ENCODE results near the gene FBXO4.
A peak's percentile ranks its signal among the peaks of the same experiment; 100 is the strongest.
"Not testable (repeated sequence)": the region's sequence is repeated elsewhere in the genome, so short reads cannot be mapped to it uniquely, and the experiment has no call there.

Gene FBXO4

DNA sequence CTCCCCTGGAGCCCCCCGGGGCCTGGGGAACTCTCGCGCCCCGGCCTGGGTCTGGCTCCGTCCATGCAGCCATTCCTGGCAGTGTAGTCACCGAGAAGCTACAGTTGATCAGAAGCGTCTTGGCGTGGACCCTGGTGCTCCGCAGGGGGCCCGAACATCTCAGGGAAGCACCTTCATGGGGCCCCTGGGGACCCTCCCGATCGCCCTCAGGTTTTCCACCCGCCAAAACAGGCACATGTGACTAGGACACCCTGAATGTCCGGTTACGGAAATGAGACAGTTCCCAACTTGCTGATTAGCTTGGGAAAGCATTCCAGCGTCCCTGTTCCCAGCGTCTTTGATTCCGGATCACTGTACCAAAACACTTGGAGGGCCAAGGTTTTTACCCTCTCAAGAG is 472 bp downstream of the FBXO4 start:
- peak; percentile 55 for DNase-seq

DNA sequence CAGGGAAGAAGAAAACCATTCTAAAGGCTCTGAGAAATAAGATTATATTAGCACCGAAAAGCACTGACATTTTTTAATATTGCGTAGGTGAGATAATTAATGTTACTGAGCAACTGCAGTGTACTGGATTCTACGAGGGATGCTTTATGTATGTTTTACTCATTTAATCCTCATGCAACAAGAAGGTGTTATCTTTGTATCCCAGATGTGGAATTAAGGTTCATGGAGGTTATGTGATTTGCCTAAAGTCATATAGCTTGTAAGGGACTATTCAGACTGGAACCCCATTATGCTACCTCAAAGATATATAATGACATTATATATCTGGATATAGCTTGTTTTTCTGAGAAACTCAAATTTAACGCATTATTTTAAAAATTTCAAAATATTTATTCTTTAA is 2.5 kb downstream of the FBXO4 start:
- no peak for DNase-seq

DNA sequence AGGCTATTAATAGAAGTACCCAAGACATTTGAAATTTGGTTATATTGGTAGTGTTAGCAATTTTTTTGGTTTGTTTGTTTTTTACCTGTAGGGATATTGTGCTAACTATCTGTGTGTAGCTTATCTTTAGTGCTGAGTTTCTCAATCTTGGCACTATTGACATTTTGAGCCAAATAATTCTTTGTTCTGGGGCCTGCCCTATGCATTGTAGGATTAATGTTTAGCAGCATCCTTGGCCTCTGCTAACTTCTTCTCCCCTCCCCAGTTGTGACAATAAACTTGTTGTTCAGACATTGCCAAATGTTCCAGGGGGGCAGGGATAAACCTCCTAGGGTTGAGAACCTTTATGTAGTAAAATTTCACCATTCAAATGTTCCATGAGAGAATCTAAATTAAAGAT is 4.0 kb downstream of the FBXO4 start:
- no peak for DNase-seq

DNA sequence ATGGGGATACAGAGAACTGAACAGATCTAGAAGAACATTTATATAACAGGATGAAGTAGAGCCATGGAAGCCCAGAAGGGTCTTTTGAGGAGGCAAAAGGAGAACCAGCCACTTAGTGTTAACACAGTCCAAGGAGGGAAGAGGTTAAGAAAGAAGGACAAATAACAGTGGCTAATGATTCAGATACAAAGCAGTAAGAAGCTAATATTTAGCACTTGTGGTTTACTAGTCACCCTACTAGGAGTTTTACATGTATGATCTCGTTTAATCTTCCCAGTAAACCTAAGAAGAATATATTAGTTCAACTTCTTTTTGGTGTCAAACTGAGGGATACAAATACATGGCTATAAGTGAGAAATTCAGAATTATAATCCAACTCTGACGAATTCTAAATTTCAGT is 7.7 kb downstream of the FBXO4 start:
- no peak for DNase-seq

DNA sequence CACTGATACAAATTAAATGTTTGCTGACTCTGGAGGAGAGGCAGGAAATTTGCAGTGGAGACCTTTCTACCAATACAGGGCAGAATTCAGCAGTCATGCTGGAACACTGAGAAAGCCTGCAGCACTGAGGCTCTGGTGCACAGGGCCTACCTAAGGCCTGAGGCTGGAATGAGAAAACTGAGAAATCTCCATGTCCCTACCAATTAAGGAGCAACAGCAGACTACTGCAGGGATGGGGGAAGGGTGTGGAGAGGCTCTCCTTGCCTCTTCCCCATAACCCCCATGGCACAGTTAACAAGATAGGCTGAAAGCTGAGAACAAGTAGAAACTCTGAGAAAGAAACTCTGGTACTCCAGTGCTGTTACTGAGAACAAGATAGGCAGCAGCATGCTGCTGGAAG is 10.5 kb downstream of the FBXO4 start:
- DNase-seq, result no peak

DNA sequence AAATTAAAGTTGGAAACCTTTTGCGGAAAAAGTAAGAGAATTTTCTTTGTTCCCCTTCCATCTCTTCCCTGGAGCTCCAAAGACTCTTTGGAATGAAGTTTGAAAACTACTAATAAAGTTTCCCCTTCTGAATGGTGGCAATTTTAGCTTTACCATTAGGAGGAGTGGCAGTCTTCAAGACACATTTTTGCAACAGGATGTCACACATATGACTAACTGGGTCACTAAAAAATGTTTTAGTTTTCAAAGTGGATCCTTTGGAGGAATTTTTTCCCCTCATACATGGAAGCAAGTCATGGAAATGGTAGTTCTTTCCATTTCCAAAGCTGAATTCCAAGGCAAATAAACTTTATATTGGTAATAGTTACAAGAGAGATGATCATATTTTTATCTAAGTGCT is 15.6 kb downstream of the FBXO4 start:
- DNase-seq, result no peak

DNA sequence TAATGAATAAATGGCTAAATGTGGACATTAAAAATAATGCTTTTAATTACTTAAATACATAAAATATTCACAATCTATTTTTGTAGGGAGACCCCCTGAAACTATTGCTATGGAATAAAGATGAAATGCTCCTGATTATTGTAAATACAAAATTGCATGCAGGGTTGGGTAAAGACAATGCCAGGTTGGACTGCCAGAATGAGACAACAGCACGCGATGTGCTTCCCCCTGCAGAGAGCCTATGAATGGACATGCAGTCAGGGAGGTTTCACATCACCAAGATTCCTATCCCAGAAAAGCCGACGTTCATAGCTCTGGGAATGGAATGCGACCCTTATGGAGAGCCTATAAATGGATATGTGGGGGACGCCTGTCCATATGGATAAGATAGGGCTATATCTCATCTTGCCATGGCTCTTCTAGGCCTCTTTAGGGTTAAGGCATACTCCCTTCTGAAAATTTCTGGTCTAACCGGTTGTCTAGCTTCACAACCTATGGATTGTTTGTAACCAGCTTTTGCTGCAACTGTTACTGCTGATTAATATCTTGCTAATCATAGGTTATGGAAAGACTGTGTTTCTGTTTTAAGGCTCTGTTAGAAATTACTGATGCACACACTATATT is 20.4 kb downstream of the FBXO4 start:
- DNase-seq, result not testable (repeated sequence)

DNA sequence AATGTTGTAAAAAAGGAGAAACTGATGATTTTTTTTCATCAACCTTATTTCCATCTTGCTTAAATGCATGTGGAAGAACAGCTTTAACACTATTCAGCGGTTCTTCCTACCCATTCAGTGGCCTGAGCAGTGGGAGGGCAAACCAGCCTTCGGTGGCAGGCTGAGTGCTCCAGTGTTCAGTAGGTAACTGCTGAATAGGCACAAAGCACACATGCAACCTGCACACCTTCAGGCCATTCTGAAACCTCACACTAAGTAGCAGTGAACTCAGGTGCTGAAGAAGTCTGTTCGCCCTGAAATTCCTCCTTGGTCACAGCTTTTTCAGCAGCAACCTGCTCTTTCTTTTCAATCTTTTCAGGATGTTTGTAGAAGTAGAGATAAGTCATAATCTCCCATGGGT is 26.1 kb downstream of the FBXO4 start:
- DNase-seq, result no peak

DNA sequence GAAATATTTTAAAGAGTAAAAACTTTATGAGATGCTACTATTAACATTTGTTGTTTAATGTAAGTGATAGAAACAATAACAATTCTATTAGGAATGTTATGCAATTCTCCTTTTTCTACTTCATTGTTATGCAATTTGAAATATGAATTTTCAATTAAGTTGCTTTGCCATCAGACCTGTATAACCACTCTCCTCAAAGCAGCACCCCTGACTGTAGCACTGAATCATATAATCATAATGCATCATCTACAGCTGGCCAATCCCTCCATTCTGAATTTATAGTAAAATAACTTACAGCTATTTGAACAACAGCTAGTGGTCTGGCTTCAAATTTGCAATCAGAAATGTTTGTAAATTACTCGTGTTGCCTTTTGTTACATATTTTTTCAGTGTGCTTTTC is 29.2 kb downstream of the FBXO4 start:
- no peak for DNase-seq

DNA sequence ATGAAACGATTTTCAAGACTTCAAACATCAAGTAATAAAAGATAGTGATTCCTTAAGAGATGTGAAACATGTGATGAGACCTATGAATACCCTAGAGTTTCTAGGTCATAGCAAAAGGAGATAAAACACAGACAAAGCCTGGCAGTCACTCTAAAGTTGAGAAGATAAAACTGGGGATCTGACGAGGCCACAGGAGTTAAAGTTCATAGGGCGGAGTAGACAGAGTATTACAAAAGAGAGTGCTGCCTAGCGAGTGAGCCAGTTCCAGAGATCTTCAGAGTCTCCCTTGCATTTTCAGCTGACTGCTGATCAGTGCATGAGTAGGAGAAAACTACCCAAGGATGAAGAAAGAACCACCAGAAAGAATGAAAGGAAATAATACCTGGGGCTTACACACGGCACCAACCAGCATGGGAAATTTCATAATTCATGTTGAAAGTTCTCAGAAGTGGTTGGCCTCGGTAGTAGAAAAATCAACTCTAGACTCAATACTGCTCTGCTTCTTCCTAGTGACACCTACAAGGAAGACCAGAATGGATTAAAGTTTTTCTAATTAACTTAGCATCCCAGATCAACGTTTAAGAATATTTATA is 30.4 kb downstream of the FBXO4 start:
- no peak for DNase-seq

DNA sequence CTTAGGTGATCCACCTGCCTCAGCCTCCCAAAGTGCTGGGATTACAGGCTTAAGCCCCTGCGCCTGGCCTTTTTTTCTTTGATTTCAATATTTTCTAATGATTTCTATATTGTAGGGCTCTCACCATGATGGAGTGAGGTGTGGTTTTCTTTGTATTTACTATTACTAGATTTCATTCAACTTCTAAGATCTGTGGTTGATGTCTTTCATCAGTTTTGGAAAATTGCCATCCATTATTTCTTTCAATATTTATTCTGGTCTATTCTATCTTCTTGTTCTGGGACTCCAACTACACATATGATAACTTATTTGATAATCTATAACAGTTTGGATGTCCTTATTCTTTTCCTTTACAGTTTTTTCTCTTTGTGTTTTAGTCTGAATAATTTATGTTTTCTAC is 31.9 kb downstream of the FBXO4 start:
- DNase-seq, result no peak

DNA sequence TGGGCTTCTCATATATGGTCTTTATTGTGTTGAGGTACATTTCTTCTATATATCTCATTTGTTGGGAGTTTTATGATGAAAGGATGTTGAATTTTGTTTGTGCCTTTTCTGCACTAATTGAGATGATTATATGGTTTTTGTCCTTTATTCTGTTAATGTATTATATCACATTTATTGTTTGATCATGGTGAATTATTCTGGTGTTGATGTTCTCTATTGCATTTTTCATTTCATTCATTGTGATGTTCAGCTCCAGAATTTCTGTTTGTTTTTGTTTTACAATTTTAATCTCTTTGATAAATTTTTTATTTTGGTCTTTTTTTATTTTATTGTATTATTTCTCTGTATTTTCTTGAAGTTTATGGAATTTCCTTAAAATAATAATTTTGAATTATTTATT is 35.4 kb downstream of the FBXO4 start:
- no peak for DNase-seq

DNA sequence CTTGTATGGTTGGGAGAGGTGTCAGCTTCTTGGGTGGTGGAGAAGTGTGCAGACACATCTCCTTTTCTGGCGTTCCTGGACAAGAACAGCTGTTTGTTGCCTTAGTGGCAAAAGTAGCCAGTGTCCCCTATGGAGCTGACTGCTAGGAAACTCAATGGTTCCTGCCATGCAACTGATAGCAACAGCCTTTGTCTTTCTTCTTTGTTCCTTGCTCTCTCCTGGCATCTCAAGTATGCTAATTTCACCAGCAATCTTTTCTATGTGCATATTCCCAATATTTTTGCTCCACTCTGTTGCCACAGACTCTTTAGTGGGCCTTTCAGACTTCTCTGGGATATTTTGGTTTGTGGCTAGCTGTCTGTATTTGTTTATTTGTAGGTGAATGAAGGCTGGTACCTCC is 36.7 kb downstream of the FBXO4 start:
- no peak for DNase-seq

DNA sequence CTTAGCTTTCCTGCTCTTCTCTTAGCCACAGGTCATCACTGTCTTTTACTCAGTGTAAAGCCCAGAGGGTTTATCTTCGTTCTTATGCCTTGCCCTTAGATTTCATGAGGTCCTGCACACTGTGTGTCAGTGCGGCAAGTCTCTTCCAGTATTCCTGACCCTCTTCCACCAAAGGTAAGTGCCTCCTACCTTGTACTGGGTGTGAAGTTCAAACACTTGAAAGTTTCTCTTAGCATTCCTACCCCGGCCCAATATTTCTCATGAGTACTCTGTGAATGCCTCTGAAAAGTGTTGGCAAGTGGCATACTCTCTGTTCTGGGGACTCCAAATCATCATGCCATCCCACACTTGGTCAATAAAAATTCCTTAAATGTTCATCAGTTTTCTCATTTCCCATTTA is 37.4 kb downstream of the FBXO4 start:
- no peak for DNase-seq

DNA sequence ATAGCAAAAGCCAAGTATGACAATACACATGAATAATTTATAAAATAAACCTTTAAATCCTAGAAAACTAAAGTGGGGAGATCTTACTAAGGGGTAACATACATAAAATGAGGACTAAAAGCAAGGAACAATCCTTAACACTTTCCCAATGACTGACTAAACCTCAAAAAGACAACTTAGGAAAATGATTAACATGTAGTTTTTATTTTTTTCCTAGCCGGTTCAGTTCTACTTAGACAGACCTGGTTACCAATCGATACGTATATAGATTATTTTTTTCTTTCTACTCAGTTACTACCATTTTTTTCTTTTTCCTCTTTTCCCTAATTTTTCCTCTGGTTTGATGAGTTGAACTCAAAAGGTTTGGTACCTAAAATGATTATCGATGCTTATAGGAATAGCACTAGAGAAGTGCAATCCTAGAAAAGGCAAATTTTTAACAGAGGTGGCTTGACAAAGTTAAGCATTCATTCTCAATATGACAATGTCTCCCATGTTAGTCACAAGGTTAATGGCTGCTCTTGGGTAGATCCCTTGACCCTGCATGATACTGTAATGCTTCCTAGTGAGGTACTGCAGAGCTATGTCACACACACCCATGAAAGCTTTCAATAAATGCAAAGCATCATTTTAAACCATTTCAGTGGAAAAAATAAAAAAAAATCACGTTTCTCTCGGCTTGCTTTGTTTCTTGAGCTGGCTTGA is 41.5 kb downstream of the FBXO4 start:
- no peak for DNase-seq

DNA sequence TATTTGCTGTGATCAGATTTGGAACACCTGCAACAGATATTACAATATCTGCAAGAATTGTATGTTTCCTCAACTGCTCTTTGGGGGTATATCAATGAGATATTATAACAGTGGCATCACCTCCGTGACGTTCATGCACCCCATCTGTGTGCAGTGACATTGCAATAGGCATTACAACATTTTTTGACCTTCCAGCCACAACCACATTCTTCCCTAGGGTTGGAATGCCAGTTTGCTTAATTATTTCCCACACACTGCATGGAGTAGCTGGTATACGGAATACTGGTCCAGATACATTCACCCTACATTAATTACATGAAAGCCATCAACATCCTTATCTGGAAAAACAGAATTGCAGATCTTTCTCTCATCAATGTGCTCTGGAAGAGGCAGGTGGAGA is 42.3 kb downstream of the FBXO4 start:
- no peak for DNase-seq

DNA sequence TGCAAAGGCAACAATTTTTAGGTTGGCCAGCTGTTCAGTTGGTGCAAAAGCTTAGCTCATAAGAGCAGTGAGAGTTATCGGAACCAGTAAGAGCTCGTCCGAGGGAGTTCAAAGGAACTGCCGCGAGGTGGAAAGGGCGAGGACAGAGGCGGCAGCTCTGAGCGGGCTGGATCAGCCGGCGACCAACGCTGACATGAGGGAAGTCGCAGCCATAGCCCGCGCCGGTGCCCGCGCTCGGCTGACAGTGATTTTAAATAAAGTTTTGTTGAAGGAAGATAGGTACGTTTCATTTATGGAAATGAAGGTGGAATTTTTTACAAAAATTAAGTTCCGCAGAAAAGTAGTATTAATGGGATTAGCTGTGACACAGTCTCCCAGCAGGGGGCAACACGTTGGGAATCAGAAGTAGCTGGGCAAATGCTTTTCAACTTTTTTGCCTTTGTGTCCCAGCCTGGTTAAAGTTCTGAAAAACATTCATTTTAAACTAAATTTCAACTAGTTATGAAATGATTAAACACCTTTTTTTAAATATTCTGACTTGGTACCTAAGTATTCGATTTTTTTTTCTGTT is 43.2 kb downstream of the FBXO4 start:
- DNase-seq, result no peak

DNA sequence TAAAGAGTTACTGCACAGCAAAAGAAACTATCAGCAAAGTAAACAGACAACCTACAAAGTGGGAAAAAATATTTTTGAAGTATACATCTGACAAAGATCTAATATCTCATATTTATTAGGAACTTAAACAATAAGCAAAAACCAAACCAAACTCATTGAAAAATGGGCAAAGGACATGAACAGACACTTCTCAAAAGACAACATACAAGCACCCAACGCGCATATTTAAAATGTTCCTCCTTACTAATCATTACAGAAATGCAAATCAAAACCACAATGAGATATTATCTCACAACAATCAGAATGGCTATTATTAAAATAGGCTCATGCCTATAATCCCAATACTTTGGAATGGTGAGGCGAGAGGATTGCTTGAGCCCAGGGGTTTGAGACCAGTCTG is 48.0 kb downstream of the FBXO4 start:
- DNase-seq, result no peak

DNA sequence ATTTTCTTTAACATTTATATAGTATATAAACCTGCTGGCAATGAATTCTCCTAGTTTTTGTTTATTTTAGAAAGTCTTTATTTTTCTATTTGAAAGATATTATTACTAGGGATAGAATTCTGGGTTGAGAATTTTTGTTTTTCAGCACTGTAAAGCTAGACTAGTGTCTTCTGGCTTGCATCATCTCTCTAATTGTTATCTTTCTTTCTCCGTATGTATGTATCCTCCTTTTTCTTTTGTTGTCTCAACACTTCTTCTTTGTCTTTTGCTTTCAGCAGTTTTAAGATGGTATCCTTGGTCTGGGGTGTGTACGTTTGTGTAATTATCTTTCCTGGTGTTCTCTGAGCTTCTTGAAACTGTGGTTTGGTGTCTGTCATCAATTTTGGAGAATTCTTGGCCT is 48.8 kb downstream of the FBXO4 start:
- no peak for DNase-seq

DNA sequence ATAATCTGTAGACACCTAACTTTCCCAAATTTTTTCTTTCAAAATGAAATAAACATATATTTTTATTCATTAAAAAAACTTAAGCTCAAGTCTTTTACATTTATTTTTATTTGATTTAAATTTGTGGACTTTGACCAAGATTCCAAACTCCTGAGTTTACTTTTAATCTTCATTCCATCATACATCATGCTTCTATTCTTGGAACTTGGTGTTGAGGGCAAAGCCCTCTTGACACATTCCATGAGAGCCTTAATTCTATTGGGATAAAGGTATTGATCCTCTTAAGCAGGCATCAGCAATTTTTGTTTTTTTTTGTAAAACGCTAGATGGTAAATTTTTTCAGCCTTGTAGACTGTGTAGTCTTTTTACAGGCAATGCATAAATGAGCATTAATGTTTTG is 53.6 kb downstream of the FBXO4 start:
- no peak for DNase-seq

DNA sequence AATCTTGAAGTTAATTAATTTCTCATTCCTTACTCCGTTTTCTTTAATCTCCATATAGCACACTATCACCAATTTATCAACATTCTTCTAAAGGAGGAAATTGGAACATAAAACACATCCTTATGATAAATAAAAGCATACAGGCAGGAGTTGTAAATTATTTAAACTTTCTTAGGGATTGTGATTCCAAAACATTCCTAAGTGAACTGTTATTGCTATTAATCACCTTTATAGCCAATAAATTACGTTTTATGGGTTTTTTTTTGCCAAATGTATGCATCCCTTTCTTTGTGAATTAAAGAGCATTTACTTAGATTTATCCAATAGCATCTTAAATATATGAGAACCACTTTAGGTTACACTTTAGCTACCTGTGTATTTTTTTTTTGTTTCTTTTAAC is 55.3 kb downstream of the FBXO4 start:
- no peak for DNase-seq

DNA sequence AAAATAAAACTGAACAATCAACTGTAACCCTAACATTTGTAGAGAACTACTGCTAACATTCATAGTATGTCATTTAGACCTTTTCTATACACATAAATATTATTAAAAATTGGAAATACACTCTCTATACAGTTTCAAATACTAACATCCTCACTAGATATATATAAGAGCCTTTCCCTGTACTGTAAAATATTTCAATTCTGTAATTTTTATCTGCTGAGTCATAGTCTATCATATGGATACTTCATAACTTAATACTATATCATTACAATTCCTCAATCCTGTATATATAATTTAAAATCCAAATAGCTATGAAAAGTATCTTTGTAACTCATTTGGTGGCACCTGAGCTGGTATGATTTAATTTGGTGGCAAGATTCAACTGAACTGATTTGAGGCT is 55.8 kb downstream of the FBXO4 start:
- DNase-seq, result no peak

DNA sequence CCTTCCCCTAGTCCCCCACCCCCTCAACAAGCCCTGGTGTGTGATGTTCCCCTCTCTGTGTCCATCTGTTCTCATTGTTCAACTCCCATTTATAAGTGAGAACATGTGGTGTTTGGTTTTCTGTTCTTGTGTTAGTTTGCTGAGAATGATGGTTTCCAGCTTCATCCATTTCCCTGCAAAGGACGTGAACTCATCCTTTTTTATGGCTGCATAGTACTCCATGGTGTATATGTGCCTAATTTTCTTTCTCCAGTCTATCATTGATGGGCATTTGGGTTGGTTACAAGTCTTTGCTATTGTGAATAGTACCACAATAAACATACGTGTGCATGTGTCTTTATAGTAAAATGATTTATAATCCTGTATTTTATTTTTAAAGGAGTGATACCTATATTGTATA is 57.8 kb downstream of the FBXO4 start:
- not testable (repeated sequence) for DNase-seq

DNA sequence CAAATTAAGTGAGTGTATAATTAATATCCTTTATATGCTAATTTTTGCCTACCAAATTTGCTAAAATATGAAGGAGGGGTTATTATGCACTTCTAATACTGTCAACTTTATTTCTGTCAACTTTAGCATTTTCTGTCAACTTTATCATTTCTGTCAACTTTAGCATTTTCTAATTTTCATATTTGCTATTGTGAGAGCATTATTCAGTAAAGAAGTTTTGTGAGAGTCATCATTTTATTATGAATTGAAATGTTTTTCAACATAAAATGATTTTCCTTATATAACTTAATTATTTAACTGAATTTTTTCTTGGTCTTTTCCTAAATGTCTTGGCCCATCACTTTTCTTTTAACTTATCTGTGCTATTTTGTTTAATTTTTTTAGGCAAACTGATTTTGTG is 58.2 kb downstream of the FBXO4 start:
- no peak for DNase-seq

Measured in stimulated activated CD8-positive, alpha-beta memory T cell treated with anti-CD3 and anti-CD28 coated beads, Interleukin-4, amount 100 ng/mL, for 48 hours (primary cell).